ENCODE measurements around the gene CNTN4.

Gene CNTN4

GRCh38 chr3:2377281-2377680, 278.6 kb downstream of the CNTN4 start:
- no peak overlapping the region for H4K8ac ChIP-seq (ENCODE audit: low read depth, low read length)
- H3K36me3 ChIP-seq (replicated peaks in 1 of 2; ENCODE audit: control insufficient read depth in 2 of 2, insufficient read depth in 2 of 2, low read length in 2 of 2): no peaks in the 10 kb centered on the region

GRCh38 chr3:2390926-2391532, 292.4 kb downstream of the CNTN4 start:
- no peak overlapping the region for H3K27ac ChIP-seq (replicated peaks; ENCODE audit: low read length)
- no peak overlapping the region for H3K14ac ChIP-seq (ENCODE audit: low read length)
- H2BK120ac ChIP-seq (ENCODE audit: low read depth, low read length): no peak overlapping the region
- no peaks in the 10 kb centered on the region for H3K27me3 ChIP-seq (ENCODE audit: control insufficient read depth in 3 of 3, insufficient read depth in 3 of 3, low read depth in 1 of 3, low read length in 3 of 3)
- DNase-seq (ENCODE audit: low spot score): no peak
- H4K8ac ChIP-seq (ENCODE audit: low read depth, low read length): no peak overlapping the region
- no CpG with 5 or more reads among the region's 2 CpGs for WGBS, 2 donors (ENCODE audit: extremely low coverage in 2 of 2, insufficient read length in 2 of 2, insufficient replicate concordance in 1 of 2)
- no peaks in the 10 kb centered on the region for H3K79me1 ChIP-seq (ENCODE audit: low read depth, low read length)
- no peaks in the 10 kb centered on the region for H3K36me3 ChIP-seq (replicated peaks in 1 of 2; ENCODE audit: control insufficient read depth in 2 of 2, insufficient read depth in 2 of 2, low read length in 2 of 2)
- no peak overlapping the region for H4K91ac ChIP-seq (ENCODE audit: low read depth, low read length, poor library complexity)
- no peak overlapping the region for H2BK5ac ChIP-seq (ENCODE audit: low read length)
- no peak overlapping the region for H2BK12ac ChIP-seq (ENCODE audit: low read length)
- H3K9me3 ChIP-seq (replicated peaks in 1 of 2; ENCODE audit: control insufficient read depth in 2 of 2, insufficient read depth in 1 of 2, low read depth in 1 of 2, low read length in 2 of 2): no peaks in the 10 kb centered on the region
- no peak overlapping the region for H3K18ac ChIP-seq (ENCODE audit: low read length)
- no peak overlapping the region for H3K9ac ChIP-seq (ENCODE audit: low read depth, low read length, poor library complexity)
- H3K4ac ChIP-seq (ENCODE audit: low read length): no peak overlapping the region
- H2AFZ ChIP-seq (ENCODE audit: low read length): no peak overlapping the region
- H3K4me1 ChIP-seq (ENCODE audit: control insufficient read depth in 2 of 2, insufficient read depth in 1 of 2, low read depth in 1 of 2, low read length in 2 of 2): no peaks in the 10 kb centered on the region
- H2AK5ac ChIP-seq (ENCODE audit: low read depth, low read length): no peak overlapping the region
- no peak overlapping the region for H3K4me3 ChIP-seq (ENCODE audit: low read length in 2 of 2)
- H2BK15ac ChIP-seq (ENCODE audit: low read length): no peak overlapping the region
- no peak overlapping the region for H3K4me2 ChIP-seq (ENCODE audit: insufficient read depth, low read length, poor library complexity, severe bottlenecking)
- no peak overlapping the region for H3K23ac ChIP-seq (ENCODE audit: low read depth, low read length, poor library complexity)

More at GRCh38 chr3:2377281-2377680, 278.6 kb downstream of the CNTN4 start:
- Histone ChIP-seq H3K4me1 (ENCODE audit: control insufficient read depth in 2 of 2, insufficient read depth in 1 of 2, low read depth in 1 of 2, low read length in 2 of 2) (no peaks in the 10 kb centered on the region), H3K9me3 (replicated peaks in 1 of 2; ENCODE audit: control insufficient read depth in 2 of 2, insufficient read depth in 1 of 2, low read depth in 1 of 2, low read length in 2 of 2) (no peaks in the 10 kb centered on the region), H3K79me1 (ENCODE audit: low read depth, low read length) (no peaks in the 10 kb centered on the region), H2BK15ac (ENCODE audit: low read length) (no peak overlapping the region), H3K4me2 (ENCODE audit: insufficient read depth, low read length, poor library complexity, severe bottlenecking) (no peak overlapping the region), H2BK120ac (ENCODE audit: low read depth, low read length) (no peak overlapping the region), H2BK5ac (ENCODE audit: low read length) (no peak overlapping the region), H2BK12ac (ENCODE audit: low read length) (no peak overlapping the region), H3K23ac (ENCODE audit: low read depth, low read length, poor library complexity) (no peak overlapping the region), H3K4me3 (ENCODE audit: low read length in 2 of 2) (no peak overlapping the region), H3K9ac (ENCODE audit: low read depth, low read length, poor library complexity) (no peak overlapping the region), H3K27ac (replicated peaks; ENCODE audit: low read length) (no peak overlapping the region), H3K14ac (ENCODE audit: low read length) (no peak overlapping the region), H3K27me3 (ENCODE audit: control insufficient read depth in 3 of 3, insufficient read depth in 3 of 3, low read depth in 1 of 3, low read length in 3 of 3) (no peaks in the 10 kb centered on the region), H2AK5ac (ENCODE audit: low read depth, low read length) (no peak overlapping the region), H2AFZ (ENCODE audit: low read length) (no peak overlapping the region), H3K4ac (ENCODE audit: low read length) (no peak overlapping the region), H4K91ac (ENCODE audit: low read depth, low read length, poor library complexity) (no peak overlapping the region), H3K18ac (ENCODE audit: low read length) (no peak overlapping the region)
- DNase-seq (ENCODE audit: low spot score): no peak
- no CpG with 5 or more reads among the region's 1 CpG for WGBS, 2 donors (ENCODE audit: extremely low coverage in 2 of 2, insufficient read length in 2 of 2, insufficient replicate concordance in 1 of 2)

GRCh38 chr3:2391896-2392295, 293.2 kb downstream of the CNTN4 start:
- no peaks in the 10 kb centered on the region for H3K4me1 ChIP-seq (ENCODE audit: control insufficient read depth in 2 of 2, insufficient read depth in 1 of 2, low read depth in 1 of 2, low read length in 2 of 2)
- H2BK5ac ChIP-seq (ENCODE audit: low read length): no peak overlapping the region
- no peaks in the 10 kb centered on the region for H3K9me3 ChIP-seq (replicated peaks in 1 of 2; ENCODE audit: control insufficient read depth in 2 of 2, insufficient read depth in 1 of 2, low read depth in 1 of 2, low read length in 2 of 2)
- H3K27me3 ChIP-seq (ENCODE audit: control insufficient read depth in 3 of 3, insufficient read depth in 3 of 3, low read depth in 1 of 3, low read length in 3 of 3): no peaks in the 10 kb centered on the region
- no peak overlapping the region for H2AFZ ChIP-seq (ENCODE audit: low read length)
- no peak overlapping the region for H2BK120ac ChIP-seq (ENCODE audit: low read depth, low read length)
- H3K79me1 ChIP-seq (ENCODE audit: low read depth, low read length): no peaks in the 10 kb centered on the region
- H4K8ac ChIP-seq (ENCODE audit: low read depth, low read length): no peak overlapping the region
- no peak overlapping the region for H2AK5ac ChIP-seq (ENCODE audit: low read depth, low read length)
- no CpG with 5 or more reads among the region's 4 CpGs for WGBS, 2 donors (ENCODE audit: extremely low coverage in 2 of 2, insufficient read length in 2 of 2, insufficient replicate concordance in 1 of 2)
- DNase-seq (ENCODE audit: low spot score): no peak
- H4K91ac ChIP-seq (ENCODE audit: low read depth, low read length, poor library complexity): no peak overlapping the region
- H3K4me3 ChIP-seq (ENCODE audit: low read length in 2 of 2): no peak overlapping the region
- H3K4me2 ChIP-seq (ENCODE audit: insufficient read depth, low read length, poor library complexity, severe bottlenecking): no peak overlapping the region
- H3K4ac ChIP-seq (ENCODE audit: low read length): no peak overlapping the region
- no peak overlapping the region for H3K9ac ChIP-seq (ENCODE audit: low read depth, low read length, poor library complexity)
- H3K18ac ChIP-seq (ENCODE audit: low read length): no peak overlapping the region
- H2BK15ac ChIP-seq (ENCODE audit: low read length): no peak overlapping the region
- H3K27ac ChIP-seq (replicated peaks; ENCODE audit: low read length): no peak overlapping the region
- no peaks in the 10 kb centered on the region for H3K36me3 ChIP-seq (replicated peaks in 1 of 2; ENCODE audit: control insufficient read depth in 2 of 2, insufficient read depth in 2 of 2, low read length in 2 of 2)
- H2BK12ac ChIP-seq (ENCODE audit: low read length): no peak overlapping the region
- H3K23ac ChIP-seq (ENCODE audit: low read depth, low read length, poor library complexity): no peak overlapping the region
- no peak overlapping the region for H3K14ac ChIP-seq (ENCODE audit: low read length)

DNA sequence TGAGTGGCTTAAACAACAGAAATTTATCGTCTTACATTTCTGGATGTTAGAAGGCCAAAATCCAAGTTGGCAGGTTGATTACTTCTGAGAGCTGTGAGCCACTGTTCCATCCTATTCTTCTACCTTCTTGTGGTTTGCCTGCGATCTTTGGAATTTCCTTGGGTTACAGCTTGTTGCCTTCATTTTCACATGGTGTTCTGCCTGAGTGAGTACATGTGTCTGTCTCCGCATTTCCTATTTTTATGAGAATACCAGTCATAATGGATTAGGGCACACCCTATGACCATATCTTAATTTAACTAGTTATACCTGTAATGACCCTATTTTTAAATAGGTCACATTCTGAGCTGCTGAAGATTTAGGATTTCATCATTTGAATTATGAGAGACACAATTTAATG, 294.3 kb downstream of the CNTN4 start:
- no peak overlapping the region for H3K18ac ChIP-seq (ENCODE audit: low read length)
- no peak overlapping the region for H3K4me2 ChIP-seq (ENCODE audit: insufficient read depth, low read length, poor library complexity, severe bottlenecking)
- no peaks in the 10 kb centered on the region for H3K36me3 ChIP-seq (replicated peaks in 1 of 2; ENCODE audit: control insufficient read depth in 2 of 2, insufficient read depth in 2 of 2, low read length in 2 of 2)
- no peak overlapping the region for H2AK5ac ChIP-seq (ENCODE audit: low read depth, low read length)
- no peak overlapping the region for H3K14ac ChIP-seq (ENCODE audit: low read length)
- no peak overlapping the region for H3K9ac ChIP-seq (ENCODE audit: low read depth, low read length, poor library complexity)
- H4K8ac ChIP-seq (ENCODE audit: low read depth, low read length): no peak overlapping the region
- H2BK12ac ChIP-seq (ENCODE audit: low read length): no peak overlapping the region
- no peak overlapping the region for H3K23ac ChIP-seq (ENCODE audit: low read depth, low read length, poor library complexity)
- no peak overlapping the region for H2BK15ac ChIP-seq (ENCODE audit: low read length)
- H3K4me3 ChIP-seq (ENCODE audit: low read length in 2 of 2): no peak overlapping the region
- no CpG with 5 or more reads among the region's 3 CpGs for WGBS, 2 donors (ENCODE audit: extremely low coverage in 2 of 2, insufficient read length in 2 of 2, insufficient replicate concordance in 1 of 2)
- H2BK5ac ChIP-seq (ENCODE audit: low read length): no peak overlapping the region
- no peak overlapping the region for H2BK120ac ChIP-seq (ENCODE audit: low read depth, low read length)
- H3K79me1 ChIP-seq (ENCODE audit: low read depth, low read length): no peaks in the 10 kb centered on the region
- H3K4ac ChIP-seq (ENCODE audit: low read length): no peak overlapping the region
- H2AFZ ChIP-seq (ENCODE audit: low read length): no peak overlapping the region
- H3K9me3 ChIP-seq (replicated peaks in 1 of 2; ENCODE audit: control insufficient read depth in 2 of 2, insufficient read depth in 1 of 2, low read depth in 1 of 2, low read length in 2 of 2): no peaks in the 10 kb centered on the region
- no peak overlapping the region for H3K27ac ChIP-seq (replicated peaks; ENCODE audit: low read length)
- H4K91ac ChIP-seq (ENCODE audit: low read depth, low read length, poor library complexity): no peak overlapping the region
- no peak for DNase-seq (ENCODE audit: low spot score)
- H3K27me3 ChIP-seq (ENCODE audit: control insufficient read depth in 3 of 3, insufficient read depth in 3 of 3, low read depth in 1 of 3, low read length in 3 of 3): no peaks in the 10 kb centered on the region
- no peaks in the 10 kb centered on the region for H3K4me1 ChIP-seq (ENCODE audit: control insufficient read depth in 2 of 2, insufficient read depth in 1 of 2, low read depth in 1 of 2, low read length in 2 of 2)

Data from neuronal stem cell (in vitro differentiated cells).